Activated naive CD4-positive, alpha-beta T cell treated with anti-CD3 and anti-CD28 coated beads for 36 hours (primary cell): ENCODE measurements around the gene FAM120C. TPM values are rescaled to one million over a fixed set of nuclear protein-coding genes. Genes with fewer than 3 reads are reported as not detected.

Source experiments
- CTCF ChIA-PET: fragments of 350-600 bp; sonication (Branson Sonifier 250); formaldehyde crosslinking; loops from one replicate; lab custom pipeline; 2021; ENCODE audit warnings: antibody characterized with exemption; lab: Charles Lee
- DNase-seq: peaks from one replicate; pipeline ENCODE4 v3.0.0-alpha.2; 2020
- H3K27ac Mint-ChIP-seq: one replicate; pipeline ENCODE4 v1.8.0; 2021; ENCODE audit warnings: mild to moderate bottlenecking, mixed read lengths
- H3K27me3 Mint-ChIP-seq: one replicate; pipeline ENCODE4 v1.8.0; 2021; ENCODE audit warnings: low read depth, mixed read lengths
- H3K36me3 Mint-ChIP-seq: one replicate; pipeline ENCODE4 v1.8.0; 2021; ENCODE audit warnings: low read depth, mixed read lengths
- H3K4me1 Mint-ChIP-seq: one replicate; pipeline ENCODE4 v1.8.0; 2021; ENCODE audit warnings: low read depth, mixed read lengths
- H3K4me3 Mint-ChIP-seq: one replicate; pipeline ENCODE4 v1.8.0; 2021; ENCODE audit warnings: mild to moderate bottlenecking, moderate library complexity, mixed read lengths
- H3K9me3 Mint-ChIP-seq: one replicate; pipeline ENCODE4 v1.8.0; 2021; ENCODE audit warnings: mixed read lengths
- intact Hi-C: fragments of 100-400 bp; cut with micrococcal nuclease; formaldehyde crosslinking; loops from one replicate; pipeline ENCODE4 v1.15.1; 2023
- total RNA-seq, 2 experiments: library from RNA; stranded (reverse); gene quantifications; one replicate each; pipeline ENCODE4 v1.2.3, GENCODE V29; 2021

The FAM120C gene
- total RNA-seq, 2 experiments from 2014 or later: 4.3 to 5.9 TPM

DNA sequence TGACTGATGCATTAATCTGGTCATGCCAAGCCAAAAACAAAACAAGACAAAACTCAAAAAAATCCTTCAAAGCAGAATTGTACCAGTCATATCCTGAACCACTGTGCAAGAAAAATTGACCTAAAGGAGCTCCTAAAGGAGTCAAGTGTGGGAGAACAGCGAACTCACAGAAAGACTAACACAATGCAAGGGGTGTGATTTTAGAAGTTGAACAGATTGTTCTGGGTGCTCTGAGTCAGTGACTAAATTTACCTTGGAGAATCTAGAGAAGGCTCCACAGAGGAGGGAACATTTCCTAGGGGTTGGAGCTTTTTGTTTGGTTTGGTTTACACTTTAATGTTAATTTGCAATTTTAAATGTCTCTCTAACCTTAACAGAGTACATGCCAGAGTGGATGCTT lies 89.9 kb downstream of the FAM120C start:
- Mint-ChIP-seq H3K4me1 (no peaks in the 10 kb centered on the region), H3K27ac (no peak overlapping the region), H3K36me3 (peaks cover 1% of the 10 kb centered on the region), H3K9me3 (no peaks in the 10 kb centered on the region), H3K27me3 (no peaks in the 10 kb centered on the region), H3K4me3 (no peak overlapping the region)
- intact Hi-C loops: no loop called here
- DNase-seq: no peak
- CTCF ChIA-PET: interaction anchor here (0.7 kb wide), 1 partner anchor 18 kb away, joined by 3 read pairs; no protein-coding TSS in a partner anchor

DNA sequence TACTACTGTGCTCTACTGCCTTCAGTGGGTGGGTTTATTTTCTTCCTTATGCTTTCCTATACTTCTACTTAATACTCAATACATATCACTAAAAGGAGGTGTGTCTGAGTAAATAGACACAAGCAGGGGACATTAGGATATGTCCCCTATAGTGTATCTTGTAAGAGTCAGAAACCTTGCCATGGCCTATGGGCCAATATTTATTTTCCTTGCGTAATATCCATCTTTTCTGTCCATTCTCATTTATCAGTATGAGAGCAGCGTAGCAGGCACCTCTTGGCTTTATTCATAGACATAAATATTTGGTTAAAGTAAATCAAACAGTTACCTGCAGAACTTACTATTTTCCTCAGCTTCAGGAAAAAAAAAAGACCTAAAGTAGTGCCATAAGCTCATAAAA lies 92.2 kb downstream of the FAM120C start:
- CTCF ChIA-PET: no interaction called here
- Mint-ChIP-seq H3K27ac (no peak overlapping the region), H3K4me1 (no peaks in the 10 kb centered on the region), H3K9me3 (no peaks in the 10 kb centered on the region), H3K27me3 (no peaks in the 10 kb centered on the region), H3K36me3 (peaks cover 1% of the 10 kb centered on the region), H3K4me3 (no peak overlapping the region)
- intact Hi-C loops: no loop called here
- DNase-seq: no peak

DNA sequence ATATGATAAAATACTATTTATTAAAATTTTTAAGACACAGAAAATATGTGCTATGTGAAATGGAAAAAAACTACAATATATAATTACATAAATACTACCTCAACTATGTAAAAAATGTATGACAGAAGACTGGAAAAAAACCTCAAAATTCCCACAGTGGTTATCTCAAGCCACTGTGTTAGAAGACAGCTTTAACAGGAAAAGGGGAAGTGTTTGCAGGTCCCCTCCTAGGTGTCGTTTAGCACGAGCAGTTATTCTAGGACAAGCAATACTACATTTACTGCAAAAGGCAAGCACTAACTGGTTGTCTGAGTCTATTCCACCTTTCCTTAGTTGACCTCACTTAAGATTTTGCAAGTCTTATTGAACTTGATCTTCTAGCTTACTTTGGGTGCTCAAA lies 93.9 kb downstream of the FAM120C start:
- intact Hi-C loops: no loop called here
- Mint-ChIP-seq H3K4me1 (no peaks in the 10 kb centered on the region), H3K27ac (no peak overlapping the region), H3K27me3 (no peaks in the 10 kb centered on the region), H3K36me3 (peaks cover 1% of the 10 kb centered on the region), H3K4me3 (no peak overlapping the region), H3K9me3 (no peaks in the 10 kb centered on the region)
- CTCF ChIA-PET: no interaction called here
- DNase-seq: no peak

GRCh38 chrX:54087661-54088060 lies 95.4 kb downstream of the FAM120C start:
- Mint-ChIP-seq H3K27ac (no peak overlapping the region), H3K27me3 (no peaks in the 10 kb centered on the region), H3K4me1 (no peaks in the 10 kb centered on the region), H3K9me3 (no peaks in the 10 kb centered on the region), H3K4me3 (no peak overlapping the region), H3K36me3 (peaks cover 1% of the 10 kb centered on the region)
- no peak for DNase-seq
- CTCF ChIA-PET: interaction anchor here (0.7 kb wide), 2 partner anchors 38 to 606 kb away, joined by 3 read pairs; no protein-coding TSS in a partner anchor
- intact Hi-C loops: no loop called here

DNA sequence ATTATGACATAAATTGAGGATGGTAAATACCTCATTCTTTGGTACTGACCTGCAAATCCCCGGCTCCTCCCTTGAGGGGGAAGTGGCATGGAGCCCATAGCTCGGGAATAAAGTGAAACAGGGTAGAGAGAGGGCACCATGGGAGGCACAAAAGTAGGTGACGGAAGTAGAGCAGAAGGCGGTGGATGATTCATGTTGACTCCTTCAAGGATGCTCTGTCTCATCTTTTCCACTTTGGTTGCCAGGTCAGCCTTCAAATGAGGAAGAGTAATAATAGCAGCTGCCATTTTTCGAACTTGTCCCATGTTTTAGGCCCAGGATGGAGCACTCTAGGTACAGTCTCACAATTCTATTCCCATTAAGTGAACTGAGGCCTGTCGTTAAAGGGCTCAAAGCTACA lies 97.4 kb downstream of the FAM120C start:
- H3K27ac Mint-ChIP-seq: no peak overlapping the region
- CTCF ChIA-PET: no interaction called here
- no peaks in the 10 kb centered on the region for H3K4me1 Mint-ChIP-seq
- no peak for DNase-seq
- intact Hi-C loops: no loop called here
- no peak overlapping the region for H3K4me3 Mint-ChIP-seq
- H3K9me3 Mint-ChIP-seq: no peaks in the 10 kb centered on the region
- H3K36me3 Mint-ChIP-seq: peaks cover 1% of the 10 kb centered on the region
- H3K27me3 Mint-ChIP-seq: no peaks in the 10 kb centered on the region

DNA sequence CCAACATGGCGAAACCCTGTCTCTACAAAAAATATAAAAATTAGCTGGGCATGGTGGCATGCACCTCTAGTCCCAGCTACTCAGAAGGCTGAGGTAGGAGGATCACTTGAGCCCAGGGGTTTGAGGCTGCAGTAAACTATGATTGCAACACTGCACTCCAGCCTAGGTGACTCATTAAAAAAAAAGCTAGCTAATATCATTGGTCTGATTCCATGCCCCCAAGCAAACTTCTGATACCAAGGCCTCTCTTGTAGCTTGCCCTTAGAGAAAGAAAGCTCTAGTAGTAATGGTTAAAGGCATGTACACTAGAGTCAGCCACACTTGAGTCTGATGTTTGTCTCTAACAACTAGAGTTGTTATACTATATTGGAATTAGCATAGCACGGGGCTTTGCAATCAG lies 106.2 kb downstream of the FAM120C start:
- Mint-ChIP-seq H3K4me3 (no peak overlapping the region), H3K9me3 (no peaks in the 10 kb centered on the region), H3K4me1 (no peaks in the 10 kb centered on the region), H3K36me3 (no peaks in the 10 kb centered on the region), H3K27ac (no peak overlapping the region), H3K27me3 (no peaks in the 10 kb centered on the region)
- intact Hi-C loops: no loop called here
- CTCF ChIA-PET: interaction anchor here (0.6 kb wide), 1 partner anchor 12 kb away, joined by 3 read pairs; no protein-coding TSS in a partner anchor
- no peak for DNase-seq

DNA sequence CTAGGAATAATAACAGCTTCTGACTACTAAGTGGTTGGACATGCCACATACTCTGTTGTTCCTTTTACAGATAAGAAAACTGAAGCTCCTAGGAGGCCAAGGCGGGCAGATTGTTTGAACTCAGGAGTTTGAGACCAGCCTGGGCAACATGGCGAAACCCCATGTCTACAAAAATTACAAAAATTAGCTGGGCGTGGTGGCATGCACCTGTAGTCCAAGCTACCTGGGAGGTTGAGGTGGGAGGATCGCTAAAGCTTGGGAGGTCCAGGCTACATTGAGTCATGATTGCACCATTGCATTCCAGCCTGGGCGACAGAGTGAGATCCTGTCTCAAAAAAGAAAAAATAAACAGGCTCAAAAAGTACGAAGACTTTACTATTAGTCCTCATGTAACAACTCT lies 108.2 kb downstream of the FAM120C start:
- H3K9me3 Mint-ChIP-seq: no peaks in the 10 kb centered on the region
- no peak for DNase-seq
- H3K4me1 Mint-ChIP-seq: no peaks in the 10 kb centered on the region
- no peaks in the 10 kb centered on the region for H3K36me3 Mint-ChIP-seq
- intact Hi-C loops: no loop called here
- no peaks in the 10 kb centered on the region for H3K27me3 Mint-ChIP-seq
- H3K4me3 Mint-ChIP-seq: no peak overlapping the region
- CTCF ChIA-PET: no interaction called here
- H3K27ac Mint-ChIP-seq: no peak overlapping the region

DNA sequence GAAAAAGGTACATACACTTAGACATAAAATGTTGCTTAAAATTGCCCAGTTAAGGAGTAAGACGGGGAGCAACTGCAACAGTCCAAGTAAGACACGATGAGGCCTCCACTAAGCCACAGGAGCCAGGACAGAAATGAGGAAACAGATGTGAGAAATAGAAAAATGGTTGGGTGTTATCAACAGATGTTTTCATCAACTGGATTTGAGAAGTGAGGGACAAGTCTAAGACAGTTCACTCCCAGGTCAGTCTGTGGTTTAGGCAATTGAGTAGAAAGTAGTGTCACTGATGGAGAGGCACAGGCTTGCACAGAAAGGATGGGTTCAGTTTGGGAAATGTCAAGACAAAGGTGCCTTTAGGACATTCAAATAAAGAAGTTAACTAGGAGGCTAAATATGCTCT lies 115.3 kb downstream of the FAM120C start:
- DNase-seq: no peak
- Mint-ChIP-seq H3K27me3 (no peaks in the 10 kb centered on the region), H3K9me3 (no peaks in the 10 kb centered on the region), H3K36me3 (no peaks in the 10 kb centered on the region), H3K27ac (no peak overlapping the region), H3K4me1 (no peaks in the 10 kb centered on the region), H3K4me3 (no peak overlapping the region)
- intact Hi-C loops: no loop called here
- CTCF ChIA-PET: no interaction called here

GRCh38 chrX:54066841-54067240 lies 116.2 kb downstream of the FAM120C start:
- no peak overlapping the region for H3K27ac Mint-ChIP-seq
- no peaks in the 10 kb centered on the region for H3K9me3 Mint-ChIP-seq
- H3K36me3 Mint-ChIP-seq: no peaks in the 10 kb centered on the region
- H3K4me3 Mint-ChIP-seq: no peak overlapping the region
- CTCF ChIA-PET: interaction anchor here (0.6 kb wide), 1 partner anchor 91 kb away, joined by 3 read pairs; no protein-coding TSS in a partner anchor
- no peaks in the 10 kb centered on the region for H3K4me1 Mint-ChIP-seq
- H3K27me3 Mint-ChIP-seq: no peaks in the 10 kb centered on the region
- intact Hi-C loops: no loop called here
- DNase-seq: no peak

DNA sequence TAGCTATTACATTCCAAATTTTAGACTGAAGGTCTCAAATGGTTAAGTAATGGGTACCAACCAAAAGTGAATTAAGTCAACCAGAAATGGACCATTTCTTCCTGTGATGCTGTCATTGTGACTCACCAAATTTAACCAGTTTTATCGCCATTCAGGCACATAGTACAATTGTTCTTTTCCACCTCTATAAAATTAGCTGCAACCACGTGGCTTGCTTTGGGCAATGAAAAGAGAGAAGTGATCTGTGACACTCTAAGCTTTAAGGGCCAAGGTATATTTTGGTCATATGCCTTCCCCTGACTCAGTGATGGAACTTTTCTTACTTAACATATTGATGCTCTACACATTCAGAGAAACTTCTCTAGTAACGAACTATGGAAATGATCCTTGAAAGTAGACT lies 118.5 kb downstream of the FAM120C start:
- Mint-ChIP-seq H3K36me3 (no peaks in the 10 kb centered on the region), H3K9me3 (no peaks in the 10 kb centered on the region), H3K4me1 (no peaks in the 10 kb centered on the region), H3K4me3 (no peak overlapping the region), H3K27me3 (no peaks in the 10 kb centered on the region), H3K27ac (no peak overlapping the region)
- CTCF ChIA-PET: no interaction called here
- DNase-seq: no peak
- intact Hi-C loops: no loop called here

DNA sequence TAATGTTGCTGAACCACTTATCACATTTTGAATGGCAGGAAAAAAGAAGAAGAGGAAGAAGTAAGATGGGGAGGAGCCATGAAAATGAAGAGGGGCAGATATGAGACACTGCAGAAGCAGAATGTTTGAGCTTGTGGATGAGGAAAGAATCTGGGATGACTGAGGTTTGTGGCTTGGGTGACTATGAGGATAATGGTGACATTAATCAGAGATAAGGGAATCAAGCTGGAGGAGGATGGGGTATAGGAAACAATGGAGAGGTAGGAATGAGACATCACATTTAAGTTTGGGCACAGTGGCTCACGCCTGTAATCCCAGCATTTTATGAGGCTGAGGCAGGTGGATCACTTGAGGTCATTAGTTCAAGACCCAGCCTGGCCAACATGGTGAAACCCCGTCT lies 119.7 kb downstream of the FAM120C start:
- intact Hi-C loops: no loop called here
- no peak for DNase-seq
- Mint-ChIP-seq H3K4me3 (no peak overlapping the region), H3K27ac (no peak overlapping the region), H3K36me3 (no peaks in the 10 kb centered on the region), H3K9me3 (no peaks in the 10 kb centered on the region), H3K4me1 (no peaks in the 10 kb centered on the region), H3K27me3 (no peaks in the 10 kb centered on the region)
- CTCF ChIA-PET: no interaction called here

GRCh38 chrX:54049801-54050200 lies 133.3 kb downstream of the FAM120C start:
- Mint-ChIP-seq H3K4me1 (peaks cover 13% of the 10 kb centered on the region), H3K36me3 (no peaks in the 10 kb centered on the region), H3K9me3 (no peaks in the 10 kb centered on the region), H3K4me3 (no peak overlapping the region), H3K27ac (no peak overlapping the region), H3K27me3 (no peaks in the 10 kb centered on the region)
- CTCF ChIA-PET: no interaction called here
- intact Hi-C loops: loop anchor here (10.0 kb wide), 1 partner anchor 825 kb away; the partner anchor contains the start of gene KDM5C
- DNase-seq: no peak

DNA sequence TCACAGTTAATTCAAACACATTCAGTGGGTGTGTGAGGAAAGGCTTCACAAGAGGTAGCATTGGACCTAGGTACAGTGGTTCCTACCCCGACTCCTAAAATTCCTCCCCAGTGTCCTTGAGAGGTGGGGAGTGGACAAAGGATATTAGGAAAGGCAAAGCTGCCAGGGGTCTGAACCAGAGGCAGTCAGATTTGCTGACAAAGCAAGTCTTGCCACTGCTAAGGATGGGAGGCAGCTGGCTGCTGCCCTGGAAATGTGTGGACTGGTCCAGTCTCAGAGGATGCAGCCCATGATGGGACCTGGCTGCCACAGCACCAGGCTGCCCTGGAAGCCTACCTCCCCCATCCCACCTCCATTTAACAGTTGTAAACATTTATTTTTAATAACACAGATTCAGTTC lies 134.6 kb downstream of the FAM120C start:
- Mint-ChIP-seq H3K27me3 (no peaks in the 10 kb centered on the region), H3K27ac (no peak overlapping the region), H3K9me3 (no peaks in the 10 kb centered on the region), H3K4me1 (peaks cover 13% of the 10 kb centered on the region), H3K36me3 (no peaks in the 10 kb centered on the region), H3K4me3 (no peak overlapping the region)
- CTCF ChIA-PET: no interaction called here
- intact Hi-C loops: loop anchor here (10.0 kb wide), 1 partner anchor 824 kb away; the partner anchor contains the start of gene KDM5C
- DNase-seq: no peak
